Anterior cingulate cortex (tissue), 58 donors: Measurements from ENCODE around the gene PTPRE.

ENCODE experiments used
- DNase-seq, 58 donors: peaks; one replicate each; lab custom pipeline; 2025; lab: John Stamatoyannopoulos, UW

The PTPRE gene

DNA sequence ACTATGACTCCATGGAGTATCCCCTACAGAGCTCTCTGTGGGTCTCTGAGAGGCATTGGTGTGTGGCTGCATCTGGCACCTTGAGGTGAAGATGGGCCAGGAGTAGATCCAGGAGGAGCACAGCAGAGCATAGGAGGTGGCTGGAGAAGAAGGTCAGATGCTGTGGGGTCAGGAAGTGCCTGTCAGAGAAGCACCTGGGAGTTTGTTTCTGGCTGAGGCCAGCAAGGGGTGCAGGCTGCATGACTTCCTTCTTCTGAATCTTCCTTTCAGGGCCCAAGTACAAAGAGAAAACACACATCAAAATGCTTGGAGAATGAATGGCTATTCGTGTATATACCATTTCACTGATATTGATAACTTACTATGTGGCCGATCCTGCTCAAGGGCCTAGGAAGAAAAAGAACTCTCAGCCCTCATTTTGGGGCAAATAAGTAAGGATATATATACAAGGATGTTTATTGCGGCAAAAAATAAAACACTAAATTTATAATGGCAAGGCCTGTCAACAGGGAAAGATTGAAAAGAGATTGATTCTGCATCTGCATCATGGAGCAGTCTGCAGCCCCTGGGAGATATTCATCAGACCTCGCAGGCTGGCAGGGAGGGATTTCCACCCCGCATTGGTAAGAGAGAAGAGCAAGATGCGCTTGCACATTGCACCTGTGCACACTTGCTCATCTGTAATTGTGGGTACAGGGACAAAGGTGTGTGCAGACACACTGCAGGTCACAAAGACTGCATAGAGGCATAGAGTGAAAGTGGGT is 39.2 kb downstream of the PTPRE start:
- no peak for DNase-seq

DNA sequence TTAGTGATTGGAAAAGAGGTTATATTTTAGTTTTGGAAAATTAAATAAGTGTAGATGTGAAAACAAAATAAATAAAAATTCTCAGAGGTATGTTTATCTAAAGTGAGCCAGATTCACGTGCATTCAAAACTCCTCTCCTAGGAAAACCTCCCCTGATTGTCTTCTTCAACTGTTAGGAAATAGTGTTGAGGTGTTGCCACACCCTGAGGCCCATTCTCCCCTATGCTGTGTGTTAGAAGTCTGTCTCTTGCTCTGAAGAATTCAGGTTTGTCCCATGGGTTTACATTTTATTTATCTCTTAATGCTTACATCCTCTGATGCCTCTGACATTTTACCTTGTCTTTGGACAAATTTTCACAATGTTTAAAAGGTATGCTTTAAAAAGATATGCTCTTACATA is 40.3 kb downstream of the PTPRE start:
- DNase-seq, result no peak

DNA sequence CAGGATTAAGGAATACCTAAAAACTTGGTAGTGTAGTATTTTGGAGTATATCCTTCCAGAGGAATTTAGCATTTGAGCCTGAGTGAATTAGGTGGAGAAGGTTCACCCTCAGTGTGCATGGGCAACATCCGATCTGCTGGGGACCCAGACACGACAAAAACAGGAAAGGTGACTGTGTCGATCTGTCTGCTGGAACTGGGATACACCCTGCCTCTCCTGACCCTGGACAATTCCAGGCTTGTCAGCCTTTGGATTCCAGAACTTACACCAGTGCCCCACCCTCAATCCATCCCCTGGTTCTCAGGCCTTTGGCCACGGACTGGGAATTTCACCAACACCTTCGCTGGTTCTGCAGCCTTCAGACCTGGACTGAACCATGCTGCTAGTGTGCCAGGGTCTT is 41.9 kb downstream of the PTPRE start:
- DNase-seq, result no peak

DNA sequence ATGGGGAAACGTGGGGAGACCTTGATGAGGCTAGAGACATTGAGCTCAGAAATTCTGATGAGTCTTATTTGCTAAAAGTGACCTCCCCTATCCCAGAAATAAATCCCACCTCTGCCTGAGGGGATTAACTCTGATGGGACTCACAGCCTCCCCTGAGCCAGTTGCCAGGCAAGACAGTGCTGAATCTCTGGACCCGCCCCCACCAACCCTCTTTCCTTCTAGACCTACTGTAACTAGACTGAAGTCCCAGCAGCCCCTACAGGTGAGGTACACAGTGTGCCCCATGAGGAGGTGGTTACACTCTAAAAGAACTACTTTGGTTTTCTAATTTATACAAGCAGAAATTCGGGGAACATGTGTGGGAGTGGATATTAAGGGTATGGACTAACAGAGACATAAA is 42.9 kb downstream of the PTPRE start:
- no peak for DNase-seq

DNA sequence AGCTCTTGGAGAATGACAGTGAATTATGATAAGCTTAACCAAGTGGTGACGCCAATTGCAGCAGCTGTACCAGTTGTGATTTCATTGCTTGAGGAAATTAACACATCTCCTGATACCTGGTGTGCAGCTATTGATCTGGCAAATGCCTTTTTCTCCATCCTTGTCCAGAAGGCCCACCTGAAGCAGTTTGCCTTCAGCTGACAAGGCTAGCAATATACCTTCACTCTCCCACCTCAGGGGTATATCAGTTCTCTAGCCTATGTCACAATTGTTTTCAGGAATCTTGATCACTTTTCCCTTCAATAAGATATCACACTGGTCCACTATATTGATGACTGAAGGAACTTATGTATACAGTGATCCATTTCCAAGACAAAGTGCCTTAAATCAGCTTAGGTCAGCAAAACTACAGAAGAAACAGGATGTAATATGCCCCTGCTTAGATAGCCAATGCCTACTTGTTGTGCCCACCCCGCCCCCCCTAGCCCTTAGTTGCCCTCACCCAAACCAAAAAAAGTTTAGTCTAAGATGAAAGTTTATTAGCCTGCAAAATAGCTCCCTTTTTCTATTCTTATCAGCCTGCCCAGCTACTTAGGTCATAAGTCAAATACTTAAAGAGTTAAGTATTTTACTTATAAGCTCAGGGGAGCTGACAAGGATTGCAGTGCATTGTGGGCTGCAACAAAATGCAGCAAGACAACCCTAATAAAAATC is 45.1 kb downstream of the PTPRE start:
- DNase-seq, result no peak

DNA sequence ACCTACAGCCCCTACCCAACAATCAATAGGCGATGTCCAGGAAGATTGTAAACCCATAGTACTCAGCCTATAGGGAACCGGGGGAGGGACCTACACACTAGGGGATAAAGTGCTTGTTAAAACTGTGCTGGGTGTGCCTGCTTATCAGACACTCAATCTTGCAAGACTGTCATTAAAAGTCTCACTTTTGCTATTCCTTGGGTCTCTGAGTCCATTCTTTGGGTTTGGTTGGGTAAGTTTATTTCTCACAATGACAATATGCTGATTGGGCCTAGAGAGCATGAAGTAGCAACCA is 45.6 kb downstream of the PTPRE start:
- no peak for DNase-seq

DNA sequence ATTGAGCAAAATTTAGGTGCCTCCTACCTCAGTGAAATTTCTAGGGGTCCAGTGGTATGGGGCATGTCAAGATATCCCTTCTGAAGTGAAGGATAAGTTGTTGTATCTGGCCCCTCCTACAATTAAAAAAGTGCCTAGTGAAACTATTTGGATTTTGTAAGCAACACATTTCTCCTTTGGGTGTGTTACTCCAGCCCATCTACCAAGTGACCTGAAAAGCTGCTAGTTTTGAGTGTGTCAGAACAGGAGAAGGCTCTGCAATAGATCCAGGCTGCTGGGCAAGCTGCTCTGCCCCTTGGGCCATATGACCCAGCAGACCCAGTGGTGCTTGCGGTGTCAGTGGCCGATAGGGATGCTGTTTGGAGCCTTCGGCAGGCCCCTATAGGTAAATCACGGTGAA is 46.0 kb downstream of the PTPRE start:
- no peak for DNase-seq

DNA sequence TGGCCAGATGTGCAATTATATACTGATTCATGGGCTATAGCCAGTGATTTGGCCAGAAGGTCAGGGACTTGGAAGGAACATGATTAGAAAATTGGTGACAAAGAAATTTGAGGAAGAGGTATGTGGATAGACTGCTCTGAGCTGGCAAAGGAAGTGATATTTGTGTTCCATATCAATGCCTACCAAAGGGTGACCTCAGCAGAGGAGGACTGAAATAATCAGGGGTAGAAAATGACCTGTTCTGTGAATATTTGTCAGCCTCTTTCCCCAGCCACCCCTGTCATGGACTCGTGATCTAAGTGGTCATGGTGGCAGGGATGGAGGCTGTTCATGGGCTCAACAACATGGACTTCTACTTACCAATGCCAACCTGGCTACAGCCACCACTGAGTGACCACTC is 47.0 kb downstream of the PTPRE start:
- no peak for DNase-seq

DNA sequence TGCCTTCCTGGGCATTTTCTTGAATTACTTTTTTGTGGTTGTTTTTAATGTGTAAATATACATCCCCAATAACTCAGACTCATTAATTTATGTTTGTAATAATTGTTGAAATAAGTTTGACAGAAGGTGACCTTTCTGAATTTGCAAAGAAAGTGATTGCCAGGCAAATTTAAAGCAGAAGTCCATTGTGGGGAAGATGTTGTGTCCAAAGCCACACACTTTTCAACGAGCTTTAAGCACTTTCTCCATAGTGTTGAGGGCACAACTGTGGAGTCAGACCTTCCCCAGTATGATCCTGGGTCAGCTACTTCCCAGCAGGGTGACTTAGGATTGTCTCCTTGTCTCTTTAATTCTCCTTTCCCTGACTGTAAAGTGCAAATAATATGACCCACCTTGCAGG is 52.5 kb downstream of the PTPRE start:
- no peak for DNase-seq

DNA sequence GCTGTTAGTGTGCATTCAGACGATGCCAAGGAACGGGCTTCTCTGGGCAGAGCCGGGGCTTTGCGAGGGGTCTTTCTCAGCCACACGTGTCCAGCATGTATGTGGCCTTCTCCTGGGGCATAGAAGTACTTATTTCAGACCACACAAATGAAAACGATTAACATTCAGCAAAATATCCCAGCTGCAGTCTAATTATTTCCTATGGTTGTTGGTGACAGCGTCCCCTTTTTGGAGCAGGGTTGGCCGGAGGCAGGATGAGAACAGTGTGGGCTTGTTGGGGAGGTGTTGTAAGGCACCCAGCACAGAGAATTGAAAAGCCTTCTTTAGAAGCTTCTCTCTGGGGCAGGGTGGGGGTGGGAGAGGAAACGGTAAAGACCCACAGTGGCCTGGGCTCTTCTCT is 54.2 kb downstream of the PTPRE start:
- DNase-seq, result peak in 9 of 58 donors; percentile 10 to 56 (median 32)

DNA sequence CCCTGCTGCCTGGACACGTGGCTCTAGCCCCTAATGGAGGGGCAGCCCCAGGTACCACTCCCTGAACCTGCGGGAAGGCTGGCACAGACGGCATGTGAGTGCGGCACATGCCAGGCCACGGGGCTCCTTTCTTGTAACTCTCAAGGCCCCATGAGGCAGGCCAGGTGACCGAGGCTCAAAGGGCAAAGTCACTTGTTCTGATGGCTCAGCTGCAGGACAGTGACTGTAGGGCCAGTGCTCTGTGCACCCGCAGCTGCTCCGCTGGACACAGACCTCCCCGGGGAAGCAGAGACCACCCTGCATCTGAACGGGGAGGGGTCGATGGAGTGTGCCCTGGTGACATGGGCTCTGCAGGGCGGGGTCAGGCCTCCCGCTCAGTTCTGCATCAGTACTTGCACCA is 55.3 kb downstream of the PTPRE start:
- no peak for DNase-seq

DNA sequence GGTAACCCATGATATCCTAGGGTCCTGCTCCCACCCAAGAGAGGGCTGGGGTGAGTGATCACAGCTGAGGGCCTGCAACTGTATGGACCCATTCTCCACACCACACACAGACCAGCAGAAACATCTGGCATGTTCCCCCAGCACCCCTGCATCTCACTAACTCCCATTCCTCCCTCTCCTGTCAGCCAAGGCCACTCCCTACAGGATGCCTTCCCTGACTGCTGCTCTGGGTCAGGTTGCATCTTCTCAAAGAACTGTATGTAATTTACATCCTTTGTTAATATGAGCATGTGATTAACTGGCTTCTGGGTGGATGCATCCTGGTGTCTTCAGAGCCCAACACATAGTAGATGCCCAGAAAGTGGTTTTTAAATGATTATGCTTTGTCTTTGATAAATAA is 56.2 kb downstream of the PTPRE start:
- no peak for DNase-seq

DNA sequence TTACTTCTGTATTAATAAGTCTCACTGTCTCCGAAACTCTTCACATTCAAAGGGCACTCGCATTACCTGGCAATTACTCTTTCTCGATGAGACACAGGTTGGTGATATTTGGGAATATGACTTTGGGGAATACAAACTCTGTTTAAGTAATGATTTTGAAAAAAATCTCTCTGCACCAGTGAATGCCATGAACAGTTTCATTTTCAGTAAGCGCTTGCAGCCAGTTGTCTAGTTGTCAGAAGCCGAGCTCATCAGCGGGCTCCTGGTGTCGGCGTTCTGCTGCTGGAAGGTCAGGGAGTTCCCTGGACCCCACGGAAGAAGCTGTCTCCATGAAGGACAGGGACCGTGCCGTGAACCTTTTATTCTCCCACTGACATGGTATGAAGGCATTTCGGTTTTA is 57.7 kb downstream of the PTPRE start:
- DNase-seq, result peak in 2 of 58 donors; percentile 9 to 18

DNA sequence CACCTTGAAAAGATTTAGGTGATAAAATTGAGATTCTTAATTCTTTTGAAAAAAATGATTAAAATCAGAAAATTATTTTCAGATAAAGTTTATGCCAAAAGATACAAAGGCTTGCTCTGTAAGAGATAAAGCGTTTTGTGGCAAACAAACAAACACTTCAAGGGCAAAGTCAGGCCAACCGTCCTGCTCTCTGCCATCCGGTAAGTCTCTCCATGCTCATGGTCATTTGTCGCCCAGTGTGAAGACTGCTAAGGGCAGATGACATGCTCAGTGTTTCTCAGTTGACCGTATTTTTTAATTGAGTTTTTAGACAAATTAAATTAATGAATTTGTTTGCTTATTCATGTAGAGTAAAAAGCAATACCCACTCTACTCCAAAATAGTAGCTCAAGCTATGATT is 60.0 kb downstream of the PTPRE start:
- DNase-seq, result no peak

DNA sequence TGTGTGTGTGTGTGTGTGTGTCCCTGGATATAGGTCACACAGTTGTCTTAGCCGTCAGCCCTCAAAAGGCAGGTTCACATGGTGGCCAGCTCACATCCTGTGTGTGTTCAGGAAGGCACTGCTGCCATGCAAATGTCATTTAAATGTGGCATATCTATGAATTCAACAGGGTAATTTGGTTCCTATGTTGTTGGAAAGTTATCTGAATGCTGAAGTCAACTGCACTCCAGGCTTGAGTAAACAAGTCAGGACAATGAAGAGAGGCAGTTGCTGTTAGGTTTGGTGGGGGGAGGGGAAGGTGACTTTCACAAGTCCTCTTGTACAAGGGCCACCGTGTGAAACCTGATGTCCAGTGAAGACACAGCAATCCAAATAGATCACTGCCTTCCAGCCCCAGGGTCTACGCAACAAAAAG is 61.1 kb downstream of the PTPRE start:
- DNase-seq, result no peak

DNA sequence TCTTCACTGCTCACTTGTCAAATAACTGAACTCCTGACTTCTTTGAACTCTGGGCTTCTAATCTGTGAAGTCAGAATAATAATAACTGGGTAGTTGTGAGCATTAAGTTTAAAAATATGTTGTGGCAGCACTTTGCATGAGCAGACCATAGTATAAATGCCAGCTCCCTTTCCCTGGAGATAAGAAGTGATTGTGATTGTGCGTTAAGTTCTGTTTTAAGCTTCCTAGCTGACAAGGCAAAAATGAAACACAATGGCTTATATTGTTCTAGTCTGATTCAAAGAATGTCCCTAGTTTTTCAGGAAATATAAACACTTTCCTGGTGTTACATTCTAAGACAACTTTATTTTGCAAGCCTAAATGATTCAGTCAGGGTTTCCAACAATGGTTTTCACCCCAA is 61.8 kb downstream of the PTPRE start:
- DNase-seq, result no peak

DNA sequence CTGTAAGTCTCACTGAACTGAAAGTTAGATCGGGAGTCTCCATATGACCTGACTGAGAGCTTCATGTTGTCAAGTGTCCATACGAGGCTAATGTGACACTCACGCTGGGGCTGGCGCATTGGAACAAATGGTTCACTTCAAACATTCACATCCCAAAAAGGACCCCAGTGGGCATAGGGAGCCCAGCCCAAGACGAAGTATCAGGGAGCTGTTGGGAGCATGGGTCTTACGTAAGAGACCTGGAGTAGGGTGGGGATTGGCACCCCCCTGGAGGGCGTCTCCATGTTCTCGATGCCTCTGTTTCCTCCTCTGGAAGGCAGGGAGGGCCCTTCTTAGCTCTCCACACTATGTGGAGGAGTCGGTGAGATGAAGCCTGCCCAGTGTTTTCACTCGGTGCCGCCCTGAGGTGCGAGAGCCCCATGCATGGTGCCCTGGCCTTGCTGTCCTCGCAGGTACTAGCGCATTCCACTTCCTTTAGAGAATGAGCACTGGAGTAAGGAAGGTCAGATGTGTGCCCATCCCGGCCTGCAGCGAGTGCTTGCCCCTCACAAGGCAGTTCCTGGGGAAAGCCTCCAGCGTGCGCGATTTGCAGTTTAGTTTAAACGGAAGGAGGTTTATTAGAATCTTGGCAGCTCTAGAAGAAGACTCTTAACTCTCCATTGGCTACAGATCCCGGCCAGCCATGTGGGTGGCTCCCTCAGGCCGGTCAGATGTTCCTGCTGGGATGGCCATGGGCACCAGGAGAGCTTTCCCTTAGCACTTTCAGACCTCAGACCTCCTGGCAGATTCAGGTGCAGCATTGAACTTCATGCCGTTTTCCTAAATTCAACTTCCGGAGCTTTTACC is 64.4 kb downstream of the PTPRE start:
- DNase-seq, result no peak

DNA sequence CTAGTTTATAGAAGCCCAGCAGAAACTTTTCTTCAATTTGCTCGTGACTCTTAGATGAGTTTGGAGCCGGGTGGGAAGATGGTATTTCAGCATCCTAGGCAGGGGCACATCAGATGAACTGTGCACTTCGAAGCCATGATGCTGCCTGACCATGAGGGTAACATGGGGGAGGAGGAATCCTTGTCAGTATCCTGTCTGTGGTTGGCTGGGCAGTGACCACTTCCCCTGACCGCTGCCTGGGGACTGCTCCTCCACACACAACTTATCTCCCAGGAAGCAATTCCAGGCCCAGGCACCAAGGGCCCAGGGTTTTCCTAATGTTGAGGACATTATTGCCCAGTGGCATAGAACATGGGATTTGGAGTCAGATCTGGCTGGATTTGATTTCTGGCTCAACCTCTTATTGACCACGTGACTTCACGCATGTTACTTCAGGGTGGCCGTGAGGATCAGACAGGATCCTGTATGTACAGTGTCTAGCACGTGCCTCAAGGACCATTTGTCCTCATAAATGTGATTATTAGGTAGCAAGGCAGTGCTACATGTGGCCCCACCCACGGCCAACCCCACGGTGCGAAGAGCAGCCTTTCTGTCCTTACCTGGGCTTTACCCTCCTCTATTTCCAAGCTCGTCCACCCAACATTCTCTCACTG is 65.2 kb downstream of the PTPRE start:
- DNase-seq, result no peak

DNA sequence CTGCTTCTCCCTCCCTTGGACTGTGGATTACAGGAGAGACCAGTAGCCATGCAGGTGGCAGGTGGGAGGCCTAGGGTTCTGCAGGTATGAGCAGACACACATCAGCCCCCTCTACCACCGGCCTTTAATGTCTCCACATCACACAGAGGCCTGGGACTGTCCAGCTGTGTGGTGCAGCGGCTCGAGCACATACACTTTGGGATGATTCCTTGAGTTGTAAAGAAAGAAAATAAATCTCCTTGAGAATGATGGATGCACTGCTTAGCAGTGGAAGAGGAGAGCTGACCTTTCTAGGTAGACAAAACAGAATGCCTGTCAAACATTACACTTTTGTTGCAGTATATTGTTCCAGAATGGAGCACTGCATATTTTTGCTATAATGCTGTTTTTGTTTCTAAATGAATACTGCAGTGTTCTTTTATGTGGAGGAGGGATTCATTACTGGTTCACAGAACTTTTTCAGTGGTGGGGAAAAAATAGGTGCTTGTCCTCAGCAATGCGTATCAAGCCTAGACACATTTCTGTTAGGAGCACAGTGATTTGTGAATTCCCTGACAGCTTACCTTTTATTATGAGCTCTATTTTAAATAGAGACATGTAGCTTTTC is 66.0 kb downstream of the PTPRE start:
- peak in 1 of 58 donors; percentile 28 for DNase-seq

DNA sequence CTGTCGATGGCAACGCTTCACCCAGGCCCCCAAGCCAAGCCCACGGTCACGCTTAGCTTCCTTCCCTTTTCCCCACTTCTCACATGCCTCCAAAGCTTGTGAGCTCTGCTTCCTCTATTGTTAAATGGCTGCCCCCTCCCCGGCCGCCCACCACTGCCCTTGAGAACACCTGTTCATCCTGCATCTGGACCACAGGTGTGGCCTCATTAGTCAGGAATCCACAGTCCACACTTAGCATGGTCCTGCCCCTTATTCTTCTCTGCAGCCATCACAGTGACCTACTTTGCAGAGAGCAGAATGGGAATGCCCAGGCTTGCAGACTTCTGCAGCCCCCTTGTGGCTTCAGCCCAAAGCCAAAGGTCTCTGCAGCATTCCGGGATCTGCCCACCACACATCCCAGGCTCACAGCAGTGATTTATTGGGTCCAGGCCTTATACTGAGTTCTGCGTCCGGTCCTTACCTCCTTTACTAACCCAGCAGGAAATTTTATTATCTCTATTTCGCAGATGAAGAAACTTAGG is 66.9 kb downstream of the PTPRE start:
- peak in 14 of 58 donors; percentile 15 to 57 (median 29) for DNase-seq
